Renal pelvis (tissue), 12 donors: ENCODE results near the gene FAM110A. TPM values are rescaled to one million over a fixed set of nuclear protein-coding genes. Genes with fewer than 3 reads are reported as not detected.
A peak's percentile ranks its signal among the peaks of the same experiment; 100 is the strongest.
"Not testable (repeated sequence)": the region's sequence is repeated elsewhere in the genome, so short reads cannot be mapped to it uniquely, and the experiment has no call there.

Experiments
- DNase-seq: peaks from one replicate; pipeline ENCODE4 v3.0.0-alpha.2; 2013
- long read RNA-seq, 16 experiments: transcript quantifications; one replicate each; lab custom pipeline, GENCODE V29; 2026
- polyA plus RNA-seq, 3 donors: library from polyadenylated mRNA; unstranded; fragments of 120-200 nt; gene quantifications; one replicate each; pipeline ENCODE4 v1.2.1, GENCODE V29; 2013; ENCODE audit not compliant: insufficient read length in 3 of 3

The FAM110A gene
- 10 to 100 TPM in 2 of 3 donors, 1 to 10 TPM in 1; 9.6 to 12.0 (median 12.0) TPM for polyA plus RNA-seq
- long read RNA-seq, donor 1, partial matches to known transcripts, result 14 of 19 reads
- long read RNA-seq, donor 1, other reads (novel, unspliced or antisense), result 0 of 19 reads
- long read RNA-seq, donor 2, partial matches to known transcripts, result 0 of 5 reads
- long read RNA-seq, donor 2, other reads (novel, unspliced or antisense), result 0 of 5 reads
- long read RNA-seq, donor 3, transcript FAM110A-204 (2 exons, 1,809 nt), result major isoform, 6 of 7 reads
- long read RNA-seq, donor 3, partial matches to known transcripts, result 0 of 7 reads
- long read RNA-seq, donor 3, other reads (novel, unspliced or antisense), result 0 of 7 reads
- long read RNA-seq, donor 4, partial matches to known transcripts, result 0 of 6 reads
- long read RNA-seq, donor 4, other reads (novel, unspliced or antisense), result 0 of 6 reads
- long read RNA-seq, donor 5, partial matches to known transcripts, result 0 of 1 reads
- long read RNA-seq, donor 5, other reads (novel, unspliced or antisense), result 0 of 1 reads
- long read RNA-seq, donor 6, partial matches to known transcripts, result 0 of 5 reads
- long read RNA-seq, donor 6, other reads (novel, unspliced or antisense), result 0 of 5 reads
- long read RNA-seq, donor 7, transcript FAM110A-204 (2 exons, 1,809 nt), result major isoform, 8 of 24 reads
- long read RNA-seq, donor 7, partial matches to known transcripts, result 12 of 24 reads
- long read RNA-seq, donor 7, other reads (novel, unspliced or antisense), result 0 of 24 reads
- long read RNA-seq, donor 8, partial matches to known transcripts, result 0 of 1 reads
- long read RNA-seq, donor 8, other reads (novel, unspliced or antisense), result 0 of 1 reads
- long read RNA-seq, donor 9, partial matches to known transcripts, result 12 of 15 reads
- long read RNA-seq, donor 9, other reads (novel, unspliced or antisense), result 0 of 15 reads
- long read RNA-seq, donor 10, partial matches to known transcripts, result 0 of 3 reads
- long read RNA-seq, donor 10, other reads (novel, unspliced or antisense), result 0 of 3 reads
- long read RNA-seq, donor 11, transcript FAM110A-204 (2 exons, 1,809 nt), result major isoform, 7 of 9 reads
- long read RNA-seq, donor 11, partial matches to known transcripts, result 0 of 9 reads
- long read RNA-seq, donor 11, other reads (novel, unspliced or antisense), result 0 of 9 reads
- long read RNA-seq, donor 12, partial matches to known transcripts, result 0 of 7 reads
- long read RNA-seq, donor 12, other reads (novel, unspliced or antisense), result 0 of 7 reads
- long read RNA-seq, donor 13, result 0 reads
- long read RNA-seq, donor 14, transcript FAM110A-204 (2 exons, 1,809 nt), result major isoform, 7 of 9 reads
- long read RNA-seq, donor 14, partial matches to known transcripts, result 0 of 9 reads
- long read RNA-seq, donor 14, other reads (novel, unspliced or antisense), result 0 of 9 reads
- long read RNA-seq, donor 15, partial matches to known transcripts, result 0 of 7 reads
- long read RNA-seq, donor 15, other reads (novel, unspliced or antisense), result 0 of 7 reads
- long read RNA-seq, donor 16, partial matches to known transcripts, result 0 of 3 reads
- long read RNA-seq, donor 16, other reads (novel, unspliced or antisense), result 0 of 3 reads

- peak; percentile 93 for DNase-seq
Observed at GRCh38 chr20:833450-834150, at the start of gene FAM110A. Gene FAM110A, plus strand, starts transcription at chr20:833715. Its CDS starts 11,090 bp downstream, at chr20:844805.

GRCh38 chr20:787825-788224, 45.7 kb upstream of the FAM110A start:
- DNase-seq, result peak; percentile 24

- DNase-seq, result no peak
Observed at GRCh38 chr20:791056-791455, 42.5 kb upstream of the FAM110A start.

- no peak for DNase-seq
Observed at GRCh38 chr20:792248-792647, 41.3 kb upstream of the FAM110A start.

GRCh38 chr20:796921-797320, 36.6 kb upstream of the FAM110A start:
- DNase-seq, result no peak

- not testable (repeated sequence) for DNase-seq
Observed at GRCh38 chr20:798746-799145, 34.8 kb upstream of the FAM110A start.

GRCh38 chr20:800026-800425, 33.5 kb upstream of the FAM110A start:
- DNase-seq, result not testable (repeated sequence)

- no peak for DNase-seq
Observed at GRCh38 chr20:801678-802077, 31.8 kb upstream of the FAM110A start.

GRCh38 chr20:805713-806112, 27.8 kb upstream of the FAM110A start:
- no peak for DNase-seq

GRCh38 chr20:811776-812434, 21.6 kb upstream of the FAM110A start:
- not testable (repeated sequence) for DNase-seq

GRCh38 chr20:812435-812814, 21.1 kb upstream of the FAM110A start:
- not testable (repeated sequence) for DNase-seq

- DNase-seq, result no peak
Observed at GRCh38 chr20:813390-813789, 20.1 kb upstream of the FAM110A start.

- no peak for DNase-seq
Observed at GRCh38 chr20:815226-815625, 18.3 kb upstream of the FAM110A start.

- peak; percentile 46 for DNase-seq
Observed at GRCh38 chr20:815914-816606, 17.5 kb upstream of the FAM110A start.

- DNase-seq, result no peak
Observed at GRCh38 chr20:818001-818664, 15.4 kb upstream of the FAM110A start.

GRCh38 chr20:819680-820322, 13.7 kb upstream of the FAM110A start:
- no peak for DNase-seq

GRCh38 chr20:820323-820953, 13.1 kb upstream of the FAM110A start:
- DNase-seq, result no peak
